Activated CD8-positive, alpha-beta memory T cell treated with anti-CD3 and anti-CD28 coated beads for 1 hour (primary cell): ENCODE measurements around the gene PRR5.
"Not testable (repeated sequence)": the region's sequence is repeated elsewhere in the genome, so short reads cannot be mapped to it uniquely, and the experiment has no call there.

Experiments
- DNase-seq, 2 donors: peaks; one replicate each; pipeline ENCODE4 v3.0.0-alpha.2; 2020; ENCODE audit warnings: low read depth in 1 of 2; ENCODE audit errors: extremely low read depth in 1 of 2

PRR5 gene

GRCh38 chr22:44701824-44702478 lies at the start of gene PRR5:
Gene PRR5 (plus strand): TSS chr22:44702204. CDS start chr22:44702475, 271 bp downstream.
- peak; percentile 36 to 67 for DNase-seq

- DNase-seq: not testable (repeated sequence)
These were observed 49.1 kb upstream of the PRR5 start for GRCh38 chr22:44652866-44653265.

GRCh38 chr22:44658311-44658953 lies 43.6 kb upstream of the PRR5 start:
- no peak for DNase-seq

- no peak for DNase-seq
These were observed 42.9 kb upstream of the PRR5 start for GRCh38 chr22:44659140-44659539.

- DNase-seq: no peak
These were observed 41.8 kb upstream of the PRR5 start for GRCh38 chr22:44660051-44660830.

GRCh38 chr22:44661070-44661469 lies 40.9 kb upstream of the PRR5 start:
- DNase-seq: no peak

GRCh38 chr22:44661659-44662569 lies 40.1 kb upstream of the PRR5 start:
- no peak for DNase-seq

GRCh38 chr22:44663256-44663999 lies 38.6 kb upstream of the PRR5 start:
- no peak for DNase-seq

- DNase-seq: peak in 1 of 2 donors; percentile 44
These were observed 37.9 kb upstream of the PRR5 start for GRCh38 chr22:44664149-44664548.

GRCh38 chr22:44665115-44665514 lies 36.9 kb upstream of the PRR5 start:
- no peak for DNase-seq

- no peak for DNase-seq
These were observed 35.8 kb upstream of the PRR5 start for GRCh38 chr22:44666207-44666585.

GRCh38 chr22:44667276-44667675 lies 34.7 kb upstream of the PRR5 start:
- DNase-seq: no peak

GRCh38 chr22:44667829-44668189 lies 34.2 kb upstream of the PRR5 start:
- DNase-seq: peak; percentile 37 to 38

GRCh38 chr22:44668190-44668885 lies 33.7 kb upstream of the PRR5 start:
- DNase-seq: peak in 1 of 2 donors; percentile 27

- DNase-seq: no peak
These were observed 33.0 kb upstream of the PRR5 start for GRCh38 chr22:44668886-44669521.

GRCh38 chr22:44669561-44669976 lies 32.4 kb upstream of the PRR5 start:
- DNase-seq: no peak

GRCh38 chr22:44670220-44670988 lies 31.6 kb upstream of the PRR5 start:
- DNase-seq: no peak

GRCh38 chr22:44671742-44672141 lies 30.3 kb upstream of the PRR5 start:
- no peak for DNase-seq
